Glutamatergic neuron (in vitro differentiated cells): ENCODE results near the gene KCNJ12. TPM values are rescaled to one million over a fixed set of nuclear protein-coding genes. Genes with fewer than 3 reads are reported as not detected.

Experiments
- DNase-seq: peaks from one replicate; pipeline ENCODE4 v3.0.0; 2022
- H3K27ac Mint-ChIP-seq: one replicate; pipeline ENCODE4 v1.8.0; 2020; ENCODE audit warnings: mild to moderate bottlenecking, mixed read lengths, inconsistent platforms; ENCODE audit not compliant: unreplicated experiment
- H3K27me3 Mint-ChIP-seq: one replicate; pipeline ENCODE4 v1.8.0; 2020; ENCODE audit warnings: mild to moderate bottlenecking, moderate library complexity, mixed read lengths, inconsistent platforms; ENCODE audit not compliant: unreplicated experiment
- H3K36me3 Mint-ChIP-seq: one replicate; pipeline ENCODE4 v1.8.0; 2020; ENCODE audit warnings: mild to moderate bottlenecking, mixed read lengths, inconsistent platforms; ENCODE audit not compliant: unreplicated experiment
- H3K4me1 Mint-ChIP-seq: one replicate; pipeline ENCODE4 v1.8.0; 2020; ENCODE audit warnings: mild to moderate bottlenecking, low read depth, mixed read lengths, inconsistent platforms; ENCODE audit not compliant: unreplicated experiment
- H3K4me3 Mint-ChIP-seq: one replicate; pipeline ENCODE4 v1.8.0; 2020; ENCODE audit warnings: mild to moderate bottlenecking, mixed read lengths, inconsistent platforms; ENCODE audit not compliant: unreplicated experiment
- H3K9me3 Mint-ChIP-seq: one replicate; pipeline ENCODE4 v1.8.0; 2020; ENCODE audit warnings: mild to moderate bottlenecking, moderate library complexity, mixed read lengths, inconsistent platforms; ENCODE audit not compliant: unreplicated experiment
- total RNA-seq: library from RNA; stranded (reverse); fragmentation: NEBNext Ultra II Directional; extraction: Animal tissue kit (Norgen Biotek cat#: 25700); gene quantifications from one replicate; pipeline ENCODE4 v1.2.1, GENCODE V29; 2021; ENCODE audit not compliant: unreplicated experiment
- TF ChIP-seq, protein P1 (sequence below): fragments of 200-600 bp; sonication (generic); IDR thresholded peaks from one replicate; pipeline ENCODE4 v1.5.0; 2021; ENCODE audit not compliant: partially characterized antibody, unreplicated experiment

Gene KCNJ12
- total RNA-seq, 1 donor from 2014 or later = 9.6 TPM

DNA sequence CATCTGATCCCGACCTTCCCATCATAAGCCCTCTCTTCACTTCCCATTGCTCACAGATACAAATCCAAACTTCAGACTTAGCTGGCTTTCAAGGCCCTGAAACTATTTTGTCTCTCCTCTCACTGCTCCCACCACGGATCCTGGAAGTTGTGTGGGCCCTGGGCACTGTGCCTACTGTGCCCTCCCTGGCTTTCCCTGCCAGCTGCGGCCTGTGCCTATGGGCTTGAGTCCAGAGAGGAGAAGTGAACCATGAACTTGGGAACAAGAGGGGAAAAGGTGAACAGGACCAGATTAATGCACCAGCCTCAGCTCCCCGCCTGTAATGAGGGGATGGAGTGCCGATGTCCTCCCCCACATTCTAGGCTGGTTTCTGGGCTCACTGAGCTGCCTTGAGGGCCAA lies 18.9 kb upstream of the KCNJ12 start:
- H3K4me3 Mint-ChIP-seq = peak overlapping the region; percentile 14
- H3K27me3 Mint-ChIP-seq = peaks cover 13% of the 10 kb centered on the region
- H3K9me3 Mint-ChIP-seq = peaks cover 2% of the 10 kb centered on the region
- TF ChIP-seq, protein P1, sequence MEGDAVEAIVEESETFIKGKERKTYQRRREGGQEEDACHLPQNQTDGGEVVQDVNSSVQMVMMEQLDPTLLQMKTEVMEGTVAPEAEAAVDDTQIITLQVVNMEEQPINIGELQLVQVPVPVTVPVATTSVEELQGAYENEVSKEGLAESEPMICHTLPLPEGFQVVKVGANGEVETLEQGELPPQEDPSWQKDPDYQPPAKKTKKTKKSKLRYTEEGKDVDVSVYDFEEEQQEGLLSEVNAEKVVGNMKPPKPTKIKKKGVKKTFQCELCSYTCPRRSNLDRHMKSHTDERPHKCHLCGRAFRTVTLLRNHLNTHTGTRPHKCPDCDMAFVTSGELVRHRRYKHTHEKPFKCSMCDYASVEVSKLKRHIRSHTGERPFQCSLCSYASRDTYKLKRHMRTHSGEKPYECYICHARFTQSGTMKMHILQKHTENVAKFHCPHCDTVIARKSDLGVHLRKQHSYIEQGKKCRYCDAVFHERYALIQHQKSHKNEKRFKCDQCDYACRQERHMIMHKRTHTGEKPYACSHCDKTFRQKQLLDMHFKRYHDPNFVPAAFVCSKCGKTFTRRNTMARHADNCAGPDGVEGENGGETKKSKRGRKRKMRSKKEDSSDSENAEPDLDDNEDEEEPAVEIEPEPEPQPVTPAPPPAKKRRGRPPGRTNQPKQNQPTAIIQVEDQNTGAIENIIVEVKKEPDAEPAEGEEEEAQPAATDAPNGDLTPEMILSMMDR = no peak
- peak overlapping the region; percentile 75 for H3K27ac Mint-ChIP-seq
- H3K36me3 Mint-ChIP-seq = no peaks in the 10 kb centered on the region
- H3K4me1 Mint-ChIP-seq = peaks cover 37% of the 10 kb centered on the region
- no peak for DNase-seq

DNA sequence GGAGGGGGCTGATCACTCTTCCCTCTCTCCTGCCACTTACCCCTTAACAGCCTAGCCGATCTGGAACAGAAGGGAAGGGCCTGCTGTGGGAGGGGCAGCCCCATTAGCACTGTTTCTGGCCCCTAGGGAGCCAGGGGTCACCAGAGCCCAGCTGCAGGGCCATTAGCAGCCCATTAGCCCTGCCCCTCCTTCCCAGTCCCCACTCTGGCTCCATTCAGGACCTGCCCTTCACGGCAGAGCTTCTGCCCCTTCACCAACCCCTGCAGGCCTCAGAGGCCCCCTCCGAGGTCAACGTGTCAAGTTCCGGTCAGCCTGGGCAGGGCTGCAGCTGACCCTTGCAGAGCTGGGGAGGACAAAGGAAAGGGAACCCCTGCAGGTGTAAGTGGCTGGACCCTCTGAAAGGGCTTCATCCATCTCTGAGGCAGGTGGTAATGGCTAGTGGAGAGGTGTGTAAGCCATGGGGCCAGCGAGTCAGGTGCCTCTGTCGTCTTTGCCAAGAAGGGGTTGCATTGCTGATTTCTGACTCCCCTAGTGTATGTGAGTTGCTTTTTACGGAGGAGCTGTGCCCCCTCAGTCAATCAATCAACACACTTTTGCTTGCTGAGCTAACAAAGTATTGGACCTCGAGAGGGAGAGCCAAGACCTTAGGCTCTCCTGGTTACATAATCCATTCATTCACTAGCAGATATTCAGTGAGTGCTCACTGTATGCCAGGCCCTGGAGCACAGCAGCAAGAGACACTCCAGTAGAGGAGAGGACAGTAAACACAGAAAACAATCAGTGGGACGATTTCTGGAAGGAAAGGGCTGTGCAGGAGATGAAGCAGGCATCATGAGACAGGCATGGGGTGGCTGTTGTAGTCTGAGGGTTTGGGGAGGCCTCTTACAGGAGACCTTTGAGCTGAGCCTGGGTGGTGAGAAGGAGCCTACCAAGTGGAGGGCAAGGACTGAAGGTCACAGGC lies 18.2 kb upstream of the KCNJ12 start:
- peak; percentile 86 for DNase-seq
- Mint-ChIP-seq H3K4me3 (peak overlapping the region; percentile 31), H3K27ac (peak overlapping the region; percentile 89), H3K4me1 (peaks cover 37% of the 10 kb centered on the region), H3K36me3 (no peaks in the 10 kb centered on the region), H3K27me3 (peaks cover 13% of the 10 kb centered on the region), H3K9me3 (peaks cover 2% of the 10 kb centered on the region)
- TF ChIP-seq, protein P1 = no peak

DNA sequence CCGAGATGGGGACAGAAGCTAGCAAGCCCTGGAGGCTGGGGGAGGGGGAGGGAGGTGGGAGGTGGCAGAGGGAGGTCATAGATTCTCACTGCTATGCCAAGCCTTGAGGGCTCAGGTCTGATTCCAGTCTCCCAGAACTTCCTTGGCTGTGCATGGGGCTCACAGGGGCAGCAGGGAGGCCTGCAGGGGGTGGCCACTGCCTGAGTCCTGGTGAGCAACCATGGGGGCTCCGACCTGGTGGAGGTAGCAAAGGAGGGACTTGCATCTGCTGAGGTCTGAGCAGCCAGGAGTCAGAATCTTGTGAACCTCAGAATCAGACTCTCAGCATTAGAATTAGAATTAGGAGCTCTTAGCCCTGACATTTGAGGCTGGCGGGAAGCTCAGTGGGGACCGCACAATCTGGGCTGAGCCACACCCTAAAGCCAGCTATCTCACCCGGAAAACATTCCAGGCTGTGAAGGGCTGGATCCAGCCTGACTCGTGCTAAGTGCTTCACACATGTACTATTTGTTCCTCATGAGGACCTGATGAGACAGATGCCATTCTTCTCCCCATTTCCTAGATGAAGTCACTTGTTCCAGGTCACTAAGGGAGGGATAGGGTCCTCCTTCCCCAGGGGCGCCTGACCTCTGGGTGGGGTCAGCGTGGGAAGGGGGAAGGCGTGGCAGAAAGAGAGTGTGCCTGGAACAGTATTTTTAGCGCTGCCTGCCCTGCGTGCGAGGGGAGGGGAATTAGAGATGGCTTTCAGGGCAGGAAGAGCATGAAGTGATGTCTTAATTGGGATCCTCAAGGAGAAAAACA lies 17.3 kb upstream of the KCNJ12 start:
- Mint-ChIP-seq H3K4me3 (peak overlapping the region; percentile 8), H3K27ac (peak overlapping the region; percentile 71), H3K9me3 (peaks cover 2% of the 10 kb centered on the region), H3K36me3 (no peaks in the 10 kb centered on the region), H3K4me1 (peaks cover 34% of the 10 kb centered on the region), H3K27me3 (peaks cover 12% of the 10 kb centered on the region)
- TF ChIP-seq, protein P1 = no peak
- DNase-seq = no peak

DNA sequence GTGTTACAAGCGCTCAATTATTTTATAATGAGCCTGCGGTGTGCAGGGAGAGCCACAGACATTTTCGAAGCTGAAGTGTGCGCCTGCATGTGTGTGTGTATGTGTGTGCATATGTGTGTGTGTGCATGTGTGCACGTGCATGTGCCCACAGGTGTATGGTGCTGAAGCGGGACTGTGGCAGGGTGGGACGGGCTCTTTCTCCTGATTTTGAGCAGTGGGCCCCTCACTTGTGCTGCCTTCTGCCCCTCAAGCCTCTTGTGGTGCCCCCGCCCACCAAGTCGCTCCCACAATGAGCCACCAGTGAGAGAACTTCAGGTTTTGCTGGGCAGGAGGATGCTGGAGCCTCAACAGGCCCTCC lies 16.7 kb upstream of the KCNJ12 start:
- Mint-ChIP-seq H3K36me3 (no peaks in the 10 kb centered on the region), H3K9me3 (peaks cover 2% of the 10 kb centered on the region), H3K4me1 (peaks cover 34% of the 10 kb centered on the region), H3K4me3 (no peak overlapping the region), H3K27ac (peak overlapping the region; percentile 71), H3K27me3 (peaks cover 15% of the 10 kb centered on the region)
- TF ChIP-seq, protein P1 = no peak
- no peak for DNase-seq
